GM18519 (cell line): Measurements from ENCODE around the gene FAM174C.

Experiments used
- ATAC-seq: cut with Tn5 transposase; IDR thresholded peaks from one replicate; pipeline ENCODE4 v1.9.1; 2021; ENCODE audit warnings: mild to moderate bottlenecking, moderate library complexity; ENCODE audit not compliant: unreplicated experiment, low FRiP score

Gene FAM174C

GRCh38 chr19:1275260-1275975 lies at the start of gene FAM174C:
Gene FAM174C, plus strand, starts transcription at chr19:1275530. Its CDS starts 20 bp downstream, at chr19:1275550.
- ATAC-seq = peak; percentile 57

GRCh38 chr19:1226227-1226518 lies 49.2 kb upstream of the FAM174C start:
- ATAC-seq = no peak

DNA sequence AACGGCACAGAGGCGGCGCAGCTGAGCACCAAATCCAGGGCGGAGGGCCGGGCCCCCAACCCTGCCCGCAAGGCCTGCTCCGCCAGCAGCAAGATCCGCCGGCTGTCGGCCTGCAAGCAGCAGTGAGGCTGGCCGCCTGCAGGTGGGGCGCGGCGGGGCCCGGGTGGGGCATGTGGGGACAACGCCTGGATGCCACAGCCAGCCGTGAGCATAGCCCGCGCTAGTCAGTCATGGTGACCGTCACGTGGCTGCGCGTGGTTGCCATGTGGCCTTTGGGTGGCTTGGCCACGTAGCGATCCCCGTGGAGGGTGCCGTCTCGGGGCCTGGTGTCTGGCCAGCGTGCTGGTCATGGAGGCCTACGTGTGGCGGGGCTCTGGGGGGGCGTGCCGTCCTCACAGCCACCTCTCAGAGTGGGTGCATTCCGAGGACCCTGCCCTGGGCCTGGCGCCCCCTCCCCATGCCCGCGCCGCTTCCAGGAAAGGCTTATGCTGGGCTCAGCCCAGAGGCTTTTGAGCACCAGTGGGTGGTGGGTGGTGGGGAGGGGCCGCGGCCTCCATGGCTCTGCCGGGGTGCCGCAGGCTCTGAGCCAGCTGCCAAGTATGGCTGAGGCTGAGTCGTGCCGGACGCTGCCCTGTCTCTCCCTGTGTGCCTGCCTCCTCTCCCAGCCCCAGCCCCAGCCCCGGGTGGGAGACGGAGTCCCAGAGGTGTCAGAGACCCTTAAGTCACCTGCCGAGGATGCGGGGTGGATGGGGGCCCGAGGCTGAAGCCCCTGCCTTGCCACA lies 48.6 kb upstream of the FAM174C start:
- ATAC-seq = no peak

DNA sequence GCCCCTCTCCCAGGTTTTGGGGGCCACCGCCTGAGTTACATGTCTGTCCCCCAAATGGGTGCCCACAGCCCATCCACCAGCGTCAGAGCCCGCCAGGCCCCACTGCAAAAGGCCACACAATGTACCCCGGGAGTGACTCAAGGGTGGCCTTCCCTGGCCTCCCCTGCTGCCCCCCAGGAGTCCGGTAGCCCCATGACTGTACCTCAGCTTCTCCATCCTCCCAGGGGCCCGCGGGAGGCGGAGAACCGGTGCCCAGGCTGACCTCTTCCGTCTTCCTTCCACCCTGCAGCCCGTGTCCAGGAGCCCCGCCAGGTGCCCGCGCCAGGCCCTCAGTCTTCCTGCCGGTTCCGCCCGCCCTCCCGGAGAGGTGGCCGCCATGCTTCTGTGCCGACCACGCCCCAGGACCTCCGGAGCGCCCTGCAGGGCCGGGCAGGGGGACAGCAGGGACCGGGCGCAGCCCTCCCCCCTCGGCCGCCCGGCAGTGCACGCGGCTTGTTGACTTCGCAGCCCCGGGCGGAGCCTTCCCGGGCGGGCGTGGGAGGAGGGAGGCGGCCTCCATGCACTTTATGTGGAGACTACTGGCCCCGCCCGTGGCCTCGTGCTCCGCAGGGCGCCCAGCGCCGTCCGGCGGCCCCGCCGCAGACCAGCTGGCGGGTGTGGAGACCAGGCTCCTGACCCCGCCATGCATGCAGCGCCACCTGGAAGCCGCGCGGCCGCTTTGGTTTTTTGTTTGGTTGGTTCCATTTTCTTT lies 47.9 kb upstream of the FAM174C start:
- ATAC-seq = no peak

DNA sequence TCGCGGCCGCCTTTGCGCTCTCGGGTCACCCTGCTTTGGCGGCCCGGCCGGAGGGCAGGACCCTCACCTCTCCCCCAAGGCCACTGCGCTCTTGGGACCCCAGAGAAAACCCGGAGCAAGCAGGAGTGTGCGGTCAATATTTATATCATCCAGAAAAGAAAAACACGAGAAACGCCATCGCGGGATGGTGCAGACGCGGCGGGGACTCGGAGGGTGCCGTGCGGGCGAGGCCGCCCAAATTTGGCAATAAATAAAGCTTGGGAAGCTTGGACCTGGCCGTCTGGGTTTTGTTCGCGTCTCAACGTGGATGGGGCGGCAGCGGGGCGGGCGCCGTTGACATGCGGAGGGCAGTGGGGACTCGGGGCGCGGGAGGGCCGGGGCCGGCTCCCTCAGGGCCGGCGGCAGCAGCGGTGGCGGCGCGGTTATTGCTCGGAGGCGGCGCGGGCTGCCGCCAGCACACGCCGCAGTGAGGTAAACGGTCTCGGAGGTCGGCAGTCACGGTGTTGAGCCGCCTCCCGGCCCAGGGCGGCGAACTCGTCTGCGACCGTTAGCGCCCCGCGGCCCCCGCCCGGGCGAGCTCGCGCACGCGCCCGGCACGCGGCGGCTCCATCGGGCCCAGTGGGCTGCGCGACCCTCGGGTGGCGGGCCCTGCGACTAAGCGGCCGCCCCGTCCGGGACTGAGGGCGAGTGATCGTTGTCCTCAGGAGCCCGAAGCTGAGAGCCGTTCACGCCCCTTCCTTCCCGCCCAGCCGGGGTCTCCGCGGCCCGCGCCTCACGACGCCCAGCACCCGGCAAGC lies 47.0 kb upstream of the FAM174C start:
- no peak for ATAC-seq

DNA sequence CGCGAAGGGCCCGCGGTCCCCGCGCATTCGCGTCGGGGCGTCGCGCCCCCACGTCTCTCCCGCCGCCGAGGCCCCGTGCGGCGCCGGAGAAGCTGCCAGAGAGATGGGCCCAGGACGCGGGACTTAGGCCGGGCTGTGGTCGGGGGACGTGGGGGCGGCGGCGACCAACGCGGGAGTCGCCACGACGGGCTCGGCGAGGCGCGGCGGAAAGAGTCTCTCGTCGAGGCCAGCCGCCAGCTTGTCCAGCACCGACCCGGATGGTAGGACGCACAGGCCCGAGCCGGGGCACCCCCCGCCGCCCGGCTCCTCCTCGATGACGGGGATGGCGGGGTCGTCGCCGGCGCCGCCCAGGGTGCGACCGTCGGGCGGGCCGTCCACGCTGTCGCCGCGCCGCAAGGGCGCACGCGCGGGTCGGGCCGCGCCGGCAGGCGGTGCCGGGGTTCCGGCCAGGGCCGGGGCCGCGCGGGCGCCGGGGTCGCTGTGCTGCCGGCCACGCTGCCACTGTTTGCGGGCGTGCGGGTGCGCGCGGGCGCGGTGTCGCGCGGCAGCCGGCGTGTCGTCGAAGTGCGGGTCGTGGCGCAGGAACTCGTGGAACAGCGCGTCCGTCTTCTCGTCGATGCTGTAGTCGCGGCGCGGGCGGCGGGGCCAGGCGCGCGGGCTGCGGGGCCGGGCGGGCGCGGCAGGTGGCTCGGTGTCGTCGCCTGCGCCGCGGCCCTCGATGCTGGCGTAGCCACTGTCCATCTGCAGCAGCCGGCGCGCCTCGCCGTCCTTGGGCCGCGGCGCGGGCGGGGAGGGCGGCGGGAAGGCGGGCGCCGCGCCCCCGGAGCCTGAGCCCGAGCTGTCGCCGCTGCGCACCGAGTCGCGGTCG lies 46.0 kb upstream of the FAM174C start:
- no peak for ATAC-seq

- no peak for ATAC-seq
Measured at GRCh38 chr19:1229924-1230782, 45.2 kb upstream of the FAM174C start.

DNA sequence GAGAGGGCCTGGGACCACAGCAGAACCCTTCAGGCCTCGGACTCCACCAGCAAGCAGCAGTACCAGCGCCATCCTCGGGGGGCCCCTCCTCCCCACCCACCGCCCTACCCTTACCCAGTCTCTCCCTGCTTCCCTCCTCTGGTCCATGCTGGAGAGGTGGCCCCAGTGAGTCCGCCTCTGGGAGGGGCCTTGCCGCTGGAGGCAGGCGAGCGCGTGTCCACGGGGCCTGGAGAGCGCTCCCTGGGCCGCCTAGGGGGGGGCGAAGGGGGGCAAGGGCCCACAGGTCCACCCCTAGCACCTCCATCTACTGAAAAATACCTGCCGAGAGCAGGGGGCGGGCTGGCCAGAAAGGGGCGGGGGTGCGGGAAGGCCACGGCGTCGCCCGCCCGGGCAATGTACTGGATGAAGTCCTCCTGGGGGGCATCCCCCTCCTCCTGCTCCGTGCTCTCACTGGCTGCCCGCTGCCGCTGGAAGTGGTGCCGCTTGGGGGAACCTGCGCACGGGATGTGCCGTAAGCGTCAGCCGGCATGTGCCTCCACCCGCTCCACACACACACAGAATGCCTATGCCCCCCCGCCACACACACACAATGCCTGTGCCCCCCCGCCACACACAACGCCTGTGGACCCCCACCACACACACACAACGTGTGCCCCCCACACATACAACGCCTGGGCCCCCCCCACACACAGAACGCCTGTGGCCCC lies 44.4 kb upstream of the FAM174C start:
- no peak for ATAC-seq

DNA sequence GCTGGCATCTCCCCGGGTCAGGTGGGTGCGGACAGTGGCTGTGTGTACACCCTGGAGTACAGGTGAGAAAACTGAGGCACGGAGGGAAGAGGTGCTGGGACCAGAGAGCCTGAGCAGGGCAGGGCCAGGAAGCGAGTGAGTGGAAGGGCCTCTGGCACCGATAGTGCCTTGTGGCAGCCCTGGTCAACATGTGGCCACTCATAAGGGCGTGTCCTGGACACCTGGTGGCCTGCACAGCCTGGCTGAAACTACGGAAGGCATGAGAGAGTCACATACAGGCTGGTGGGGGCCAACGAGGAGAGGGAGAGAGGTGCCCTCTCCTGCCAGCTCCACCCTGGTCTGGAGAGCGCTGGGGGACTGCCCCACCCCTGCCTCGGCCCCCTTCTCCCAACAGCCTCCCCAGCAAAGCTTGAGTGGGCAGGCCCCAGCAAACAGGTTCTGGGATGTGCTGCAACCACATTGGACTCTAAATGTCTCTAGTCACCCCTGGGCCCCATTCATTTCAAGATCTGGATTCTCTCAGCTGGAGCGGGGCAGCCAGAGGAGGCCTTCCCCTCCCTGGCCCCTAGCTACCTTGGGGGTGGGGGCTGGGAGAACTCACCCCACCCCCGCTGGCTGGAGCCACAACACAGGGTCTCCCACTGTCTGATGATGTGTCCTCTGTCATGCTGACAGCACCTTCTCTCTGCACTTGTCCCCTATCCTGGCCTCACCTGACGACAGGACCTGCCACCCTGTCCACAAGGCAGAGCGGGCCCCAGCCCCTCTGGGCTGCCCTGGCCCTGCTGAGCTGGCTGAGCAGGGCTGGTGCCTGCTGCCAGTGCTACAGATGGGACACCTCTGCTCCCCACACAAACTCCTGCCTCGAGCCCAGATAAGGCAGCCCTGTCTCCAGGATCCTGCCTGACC lies 43.3 kb upstream of the FAM174C start:
- ATAC-seq = no peak

DNA sequence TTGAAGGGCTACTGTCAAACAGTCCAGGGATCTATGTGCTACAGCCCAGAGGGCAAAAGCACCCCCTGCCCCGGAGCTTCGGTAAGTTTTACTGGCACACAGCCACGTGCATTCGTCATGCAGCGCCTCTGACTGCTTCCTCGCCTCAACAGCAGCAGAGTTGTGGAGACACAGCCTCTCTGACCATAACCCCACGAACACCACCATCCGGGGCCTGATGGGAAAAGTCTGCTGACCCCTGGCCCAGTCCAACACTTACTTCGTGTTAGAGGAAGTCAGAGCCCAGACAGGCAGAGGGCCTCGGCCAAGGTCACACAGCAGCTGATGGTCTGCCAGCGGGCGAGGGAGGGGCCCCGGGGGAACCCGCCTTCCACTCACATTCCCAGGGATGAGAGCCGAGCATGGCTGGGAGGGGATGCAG lies 42.7 kb upstream of the FAM174C start:
- no peak for ATAC-seq

- no peak for ATAC-seq
Measured at GRCh38 chr19:1233115-1233667, 42.1 kb upstream of the FAM174C start.

GRCh38 chr19:1234051-1234954 lies 41.0 kb upstream of the FAM174C start:
- ATAC-seq = no peak

DNA sequence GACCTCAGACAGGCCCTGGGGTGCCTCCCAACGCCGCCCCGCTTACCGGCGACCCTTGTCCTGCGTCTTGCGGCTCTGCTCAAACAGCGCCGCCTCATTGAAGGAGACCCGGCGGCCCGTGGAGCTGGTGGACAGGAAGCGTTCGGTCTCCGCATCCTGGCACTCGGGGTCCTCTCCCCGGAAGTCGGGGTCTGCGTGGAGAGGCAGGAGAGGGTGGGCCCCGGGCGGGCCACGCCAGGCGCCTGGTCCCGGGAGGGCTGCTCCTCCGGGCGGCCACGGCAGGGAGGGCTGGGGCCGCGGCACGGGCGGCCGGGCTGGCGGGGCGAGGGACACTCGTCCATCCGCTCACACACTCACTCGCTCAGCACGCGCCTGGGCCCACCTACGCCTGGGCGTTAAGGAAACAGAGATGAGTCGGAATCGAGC lies 40.4 kb upstream of the FAM174C start:
- no peak for ATAC-seq

- ATAC-seq = no peak
Measured at GRCh38 chr19:1235625-1236538, 39.4 kb upstream of the FAM174C start.

- no peak for ATAC-seq
Measured at GRCh38 chr19:1236576-1236975, 38.8 kb upstream of the FAM174C start.
